Kidney capillary endothelial cell (primary cell): Measurements from ENCODE around the gene LGR5.

ENCODE experiments used
- DNase-seq: peaks from one replicate; pipeline ENCODE4 v3.0.0-alpha.2; 2018; ENCODE audit warnings: low spot score

The LGR5 gene

DNA sequence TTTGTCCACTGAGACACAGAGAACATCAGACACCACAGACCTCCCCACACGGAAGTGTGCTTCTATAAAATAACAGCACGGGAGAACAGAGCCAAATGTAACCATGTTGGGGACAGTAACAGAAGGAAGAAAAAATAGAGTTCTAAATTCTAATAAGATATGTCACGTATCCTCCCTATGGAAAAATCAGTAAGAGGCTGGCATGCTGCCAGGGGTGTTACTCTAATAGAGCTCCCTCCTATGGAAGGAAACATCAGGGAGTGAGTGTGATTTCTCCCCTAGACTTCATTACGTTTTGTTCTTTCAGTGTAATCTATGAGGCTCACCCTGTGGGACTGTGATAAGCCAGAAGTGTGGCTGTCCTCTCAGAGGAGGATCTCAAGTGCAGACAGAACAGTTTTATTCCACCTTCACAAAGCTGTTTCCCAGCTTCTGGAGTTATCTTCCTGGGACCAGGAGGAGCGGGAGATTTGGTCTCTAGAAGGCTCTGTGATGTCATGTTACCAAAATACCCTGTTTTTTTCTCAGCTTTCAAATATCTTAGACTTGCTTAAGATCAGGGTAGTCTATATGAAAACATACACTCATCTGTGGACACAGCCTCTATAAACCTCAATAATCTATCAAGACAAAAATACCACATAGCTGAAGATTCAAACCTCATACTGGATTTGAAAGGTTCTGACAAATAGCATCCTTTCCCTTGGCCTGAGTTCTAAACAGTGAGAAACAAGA lies 154.8 kb downstream of the LGR5 start:
- DNase-seq = no peak

GRCh38 chr12:71599210-71599609 lies 159.6 kb downstream of the LGR5 start:
- DNase-seq = no peak

- no peak for DNase-seq
Observed at GRCh38 chr12:71601546-71601945, 161.9 kb downstream of the LGR5 start.

- no peak for DNase-seq
Observed at GRCh38 chr12:71602761-71603577, 163.4 kb downstream of the LGR5 start.

DNA sequence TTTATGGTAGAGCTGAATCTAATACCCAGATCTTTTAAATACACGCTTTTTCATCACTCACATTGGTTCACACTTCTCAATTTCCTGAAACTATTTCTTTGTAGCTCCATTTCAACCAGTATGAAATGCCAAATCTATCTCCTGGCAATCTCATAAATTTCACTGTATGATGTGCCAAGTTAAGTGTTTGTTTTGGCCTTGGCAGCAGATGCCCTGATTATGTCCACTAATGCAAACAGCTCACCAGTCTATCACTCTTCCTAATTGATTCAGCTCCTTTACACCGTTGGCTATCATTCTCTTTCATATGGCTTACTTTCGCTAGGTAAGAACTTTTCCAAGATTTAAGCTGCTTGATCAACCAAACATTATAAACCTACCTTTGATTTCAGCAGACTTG lies 165.4 kb downstream of the LGR5 start:
- DNase-seq = no peak

- no peak for DNase-seq
Observed at GRCh38 chr12:71607494-71608330, 168.1 kb downstream of the LGR5 start.

- no peak for DNase-seq
Observed at GRCh38 chr12:71610031-71610795, 170.6 kb downstream of the LGR5 start.

GRCh38 chr12:71621938-71622337 lies 182.3 kb downstream of the LGR5 start:
- no peak for DNase-seq

- no peak for DNase-seq
Observed at GRCh38 chr12:71625476-71625875, 185.9 kb downstream of the LGR5 start.

- no peak for DNase-seq
Observed at GRCh38 chr12:71626098-71626497, 186.5 kb downstream of the LGR5 start.

- DNase-seq = peak; percentile 11
Observed at GRCh38 chr12:71626768-71627167, 187.2 kb downstream of the LGR5 start.

- no peak for DNase-seq
Observed at GRCh38 chr12:71627438-71628002, 187.9 kb downstream of the LGR5 start.
